Frontal cortex (tissue), 4 donors: ENCODE results near the gene ST8SIA1. TPM values are rescaled to one million over a fixed set of nuclear protein-coding genes. Genes with fewer than 3 reads are reported as not detected.

Experiments
- DNase-seq, 2 donors: peaks; one replicate each; pipeline ENCODE4 v3.0.0; 2012; ENCODE audit warnings: low spot score in 2 of 2
- FAIRE-seq: peaks from 2 replicates; lab custom pipeline; 2012; peaks lifted over from hg19 to GRCh38; lab: Jason Lieb, UNC
- total RNA-seq: library from RNA; depleted of rRNA; stranded (reverse); fragments of >200 nt; gene quantifications from one replicate; pipeline ENCODE4 v1.2.3, GENCODE V29; 2014
- donor health status: control.
- donor health status: control.
- donor health status: control.

ST8SIA1 gene
- total RNA-seq, 1 donor from 2014 or later, result 17.5 TPM

DNA sequence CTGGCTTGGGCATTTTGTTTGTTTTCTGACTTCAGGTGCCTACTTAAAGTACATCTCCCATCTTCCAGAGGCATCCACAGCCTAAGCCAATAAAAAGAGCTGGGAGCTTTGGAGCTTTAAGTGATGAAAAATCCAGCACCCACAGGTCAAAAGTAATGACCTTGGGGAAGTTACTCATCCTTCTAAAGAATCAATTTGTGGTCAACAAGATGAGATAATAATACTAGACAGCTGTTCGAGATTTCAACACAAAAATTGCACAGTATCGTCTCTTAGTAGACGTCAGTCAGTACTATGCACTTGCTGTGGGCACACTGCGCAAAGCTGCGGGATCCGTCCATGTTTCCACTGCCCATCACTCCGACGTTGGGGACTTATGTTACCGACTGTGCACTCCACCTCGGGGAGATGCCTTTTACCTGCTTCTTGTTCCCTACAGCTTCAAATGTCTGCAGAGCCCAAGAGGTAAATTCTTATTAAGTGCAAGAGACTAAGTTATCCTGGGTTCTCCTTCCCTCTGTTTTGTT is 1.3 kb downstream of the ST8SIA1 start:
- FAIRE-seq (no peak), DNase-seq (no peak)

DNA sequence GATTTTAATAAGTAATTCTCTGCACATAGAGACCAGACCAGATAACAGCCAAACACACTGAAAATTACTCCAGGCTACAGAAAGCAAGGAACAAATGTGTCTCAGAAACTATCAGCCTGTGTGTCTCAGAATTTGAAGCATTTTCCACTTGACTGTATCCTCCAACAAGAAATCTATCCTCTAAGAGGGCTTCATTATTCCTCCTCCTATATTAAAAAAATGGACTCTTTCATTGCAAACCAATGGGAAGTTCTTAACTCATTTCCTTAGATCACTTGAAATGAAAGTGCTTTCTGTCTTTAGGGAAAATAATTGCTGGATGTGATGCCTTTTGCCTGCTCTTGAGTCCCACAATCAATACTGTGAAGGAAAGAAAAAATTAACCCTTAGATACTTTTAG is 2.3 kb downstream of the ST8SIA1 start:
- DNase-seq (no peak), FAIRE-seq (no peak)

GRCh38 chr12:22329621-22330020 is 4.9 kb downstream of the ST8SIA1 start:
- no peak for FAIRE-seq
- DNase-seq, result no peak

DNA sequence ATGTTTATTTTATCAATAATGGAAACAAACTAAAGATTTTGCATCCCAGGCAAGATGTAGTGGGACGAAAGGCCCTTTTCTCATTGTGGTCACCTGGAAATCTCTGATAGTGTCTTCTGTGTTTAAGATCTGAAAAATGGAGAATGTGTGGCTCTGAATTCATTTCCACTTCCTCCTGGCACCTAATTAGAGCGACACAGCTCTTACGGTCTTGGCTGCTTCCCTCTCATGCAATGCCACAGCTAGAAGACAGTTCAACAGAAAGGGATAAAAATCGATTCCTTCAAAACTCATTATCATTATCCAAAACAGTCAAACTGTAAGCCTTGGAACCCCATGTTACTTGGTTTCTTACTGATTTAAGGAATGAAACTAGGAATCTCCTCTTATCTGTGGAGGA is 9.3 kb downstream of the ST8SIA1 start:
- DNase-seq (no peak), FAIRE-seq (no peak)

DNA sequence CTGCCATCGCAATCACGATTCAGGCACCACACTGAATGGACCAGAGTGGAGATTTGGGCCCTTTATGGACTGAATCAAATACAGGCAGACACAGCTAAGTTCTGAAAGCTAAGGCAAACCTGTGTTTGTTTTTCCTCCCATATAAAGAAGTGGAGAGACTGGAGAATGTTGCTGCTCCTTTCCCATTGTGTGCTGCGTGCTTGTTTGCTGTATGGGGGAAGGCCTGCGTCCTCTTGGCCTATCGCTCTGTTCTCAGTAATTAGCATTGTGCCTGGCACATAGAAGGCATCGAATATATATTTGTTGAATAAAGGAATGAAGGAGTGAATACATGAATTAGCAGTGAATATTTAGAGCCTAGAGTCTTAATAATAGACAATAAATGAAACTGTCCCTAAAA is 12.4 kb downstream of the ST8SIA1 start:
- no peak for FAIRE-seq

DNA sequence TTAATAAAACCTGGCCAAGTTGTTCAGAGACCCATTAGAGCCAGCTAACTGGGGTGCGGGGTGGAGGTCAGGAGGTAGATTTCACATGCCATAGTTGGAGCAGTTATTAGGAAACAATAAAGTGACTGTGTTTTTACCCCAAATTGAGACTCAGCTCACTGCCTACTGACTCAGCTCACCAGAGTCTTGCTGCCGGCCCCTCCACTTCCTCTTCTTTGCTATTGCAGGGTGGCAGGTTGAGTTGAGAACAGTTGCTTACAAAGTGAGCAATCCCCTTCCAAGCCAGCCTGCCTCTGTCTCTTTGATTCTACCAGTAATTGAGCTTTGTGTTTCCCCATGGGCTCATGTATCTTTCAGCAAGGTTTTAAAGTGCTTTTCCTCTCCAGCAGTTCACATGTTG is 12.9 kb downstream of the ST8SIA1 start:
- DNase-seq, result no peak
- FAIRE-seq, result no peak

More for the DNA sequence above, 12.4 kb downstream of the ST8SIA1 start:
- DNase-seq, result no peak

DNA sequence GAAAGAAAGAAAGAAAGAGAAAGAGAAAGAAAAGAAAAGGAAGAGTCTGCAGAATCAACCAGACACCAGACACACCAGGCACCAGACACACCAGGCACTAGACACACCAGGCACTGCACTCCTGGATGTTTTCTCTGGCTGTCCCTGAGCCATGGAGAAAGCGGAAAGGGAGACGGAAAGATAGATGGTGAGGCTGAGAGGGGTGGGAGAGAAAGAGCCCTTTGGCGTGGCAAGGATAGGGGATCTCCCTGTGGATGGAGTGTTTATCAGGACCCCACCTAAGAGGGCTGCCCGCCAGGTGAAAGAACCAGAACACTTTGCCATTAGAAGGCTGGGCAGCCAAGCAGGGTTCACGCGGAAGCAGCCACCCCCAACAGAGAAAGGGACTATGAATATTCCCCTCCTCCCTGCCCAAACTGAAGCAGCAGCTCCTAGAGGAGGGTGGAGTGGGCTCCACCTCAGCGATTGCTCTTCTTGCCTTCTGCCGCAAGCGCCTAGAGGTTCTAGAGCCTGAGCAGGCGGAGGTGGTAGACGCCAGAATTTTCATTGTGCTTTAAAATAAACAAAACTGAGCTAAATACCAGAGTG is 13.4 kb downstream of the ST8SIA1 start:
- DNase-seq (no peak), FAIRE-seq (no peak)

DNA sequence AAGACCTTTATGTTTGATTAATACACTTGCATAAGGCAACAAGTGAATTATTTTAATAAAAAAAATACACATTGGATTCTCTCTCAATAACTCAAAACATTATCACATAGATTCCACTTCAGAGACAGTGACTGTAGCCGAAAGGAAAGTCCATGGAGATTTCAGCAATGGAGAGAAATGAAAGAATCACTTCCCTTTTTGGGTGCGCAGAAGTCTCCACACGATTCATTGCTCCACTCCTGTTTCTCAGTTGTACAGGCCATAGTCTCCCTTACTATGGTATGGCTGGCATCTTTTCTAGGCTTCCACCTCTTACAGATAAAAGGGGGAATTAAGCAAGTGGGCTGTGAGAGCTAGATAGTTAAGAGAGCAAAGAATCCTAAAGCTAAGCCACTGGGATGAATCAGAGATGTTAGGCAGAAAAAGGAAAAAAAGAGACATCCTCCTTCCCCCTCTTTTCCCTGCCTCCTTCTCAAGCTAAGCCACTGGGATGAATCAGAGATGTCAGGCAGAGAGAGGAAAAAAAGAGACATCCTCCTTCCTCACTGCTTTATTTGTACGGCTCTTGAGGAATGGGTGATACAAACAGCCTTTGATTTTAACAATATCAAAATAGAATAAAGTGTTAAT is 16.3 kb downstream of the ST8SIA1 start:
- no peak for DNase-seq
- no peak for FAIRE-seq

DNA sequence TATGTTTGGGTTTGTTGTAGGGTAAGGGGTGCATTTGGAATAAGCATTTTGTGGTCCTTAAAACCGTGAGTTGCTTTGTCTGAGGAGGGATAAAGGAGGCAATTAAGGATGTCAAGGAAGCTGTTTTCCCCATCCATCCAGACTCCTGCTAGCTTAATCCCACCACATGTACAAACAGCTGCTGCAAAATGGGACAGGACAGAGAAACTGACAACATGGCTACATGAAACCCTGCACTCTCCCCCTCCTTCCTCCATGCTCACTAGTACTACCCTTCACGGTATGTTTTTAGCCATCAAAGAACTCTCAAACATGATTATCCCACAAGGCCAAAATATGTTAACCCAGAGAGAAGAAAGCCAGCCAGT is 20.6 kb downstream of the ST8SIA1 start:
- FAIRE-seq (no peak), DNase-seq (no peak)

DNA sequence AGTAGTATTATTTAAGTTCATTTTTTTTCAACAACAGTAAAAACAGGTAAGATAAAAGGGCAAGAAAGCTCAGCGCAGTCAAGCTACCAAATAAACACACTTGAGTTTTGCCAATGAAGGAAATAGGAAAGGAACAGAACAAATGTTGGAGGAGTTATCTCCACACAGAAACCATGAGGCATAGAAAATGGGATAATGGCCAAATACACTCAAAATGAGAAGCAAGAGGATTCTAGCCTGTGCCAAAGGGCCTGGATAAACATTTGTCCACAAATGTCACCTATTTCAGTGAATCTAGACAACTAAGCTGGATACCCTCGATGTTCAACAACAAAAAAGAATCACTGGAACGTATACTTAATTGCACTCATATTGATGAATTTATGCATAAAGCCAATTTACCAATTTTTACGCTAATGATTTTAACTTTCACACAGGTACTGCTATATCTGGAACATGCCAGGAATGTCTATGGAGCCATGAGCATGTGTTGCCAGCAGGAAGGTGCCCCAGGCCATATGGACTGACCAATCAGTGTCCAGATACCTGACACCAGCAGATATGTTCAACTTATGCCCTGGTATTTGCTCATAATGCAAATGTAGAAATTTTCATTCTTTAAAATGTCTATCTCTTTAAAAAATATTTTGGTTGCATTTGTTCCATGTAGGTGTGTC is 21.1 kb downstream of the ST8SIA1 start:
- FAIRE-seq (no peak), DNase-seq (no peak)

GRCh38 chr12:22312336-22312735 is 22.2 kb downstream of the ST8SIA1 start:
- peak; percentile 94 for FAIRE-seq
- DNase-seq, result peak in 1 of 2 donors; percentile 25

DNA sequence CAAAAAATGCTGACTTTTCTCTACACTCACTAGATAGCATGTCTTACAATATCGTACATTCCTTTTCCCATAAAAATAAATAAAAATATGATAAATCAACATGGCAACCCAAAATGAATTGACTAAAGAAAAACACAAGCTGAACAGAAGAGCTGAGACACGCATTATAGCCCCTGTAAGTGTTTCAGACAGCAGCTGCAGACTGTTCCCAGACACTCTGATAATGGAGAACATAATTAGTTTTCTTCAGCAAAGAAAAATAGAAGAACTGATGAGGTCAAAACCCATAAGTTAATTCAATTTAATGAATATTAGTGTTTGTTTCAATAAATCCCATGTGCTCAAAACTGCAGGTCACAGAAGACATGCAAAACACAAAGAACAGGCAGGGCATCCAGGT is 23.8 kb downstream of the ST8SIA1 start:
- FAIRE-seq, result no peak
- no peak for DNase-seq

- no peak for DNase-seq
- no peak for FAIRE-seq
Measured at GRCh38 chr12:22310275-22310674, 24.2 kb downstream of the ST8SIA1 start.

DNA sequence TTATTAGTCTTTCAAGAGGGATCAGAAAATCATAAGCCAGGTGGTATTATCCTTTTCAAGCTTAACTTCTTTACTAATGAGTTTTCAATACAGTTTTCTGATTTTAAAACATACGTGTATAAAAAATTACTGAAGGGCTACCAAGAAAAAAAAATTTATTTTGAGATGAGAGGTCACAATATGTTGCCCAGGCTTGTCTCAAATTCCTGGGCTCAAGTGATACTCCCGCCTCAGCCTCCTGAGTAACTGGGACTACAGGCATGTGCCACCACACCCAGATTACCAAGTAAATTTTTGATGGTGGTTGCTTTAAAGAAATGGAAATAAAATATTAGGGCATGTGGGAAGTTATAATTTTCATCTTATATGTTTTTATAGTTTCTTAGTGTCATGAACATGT is 26.7 kb downstream of the ST8SIA1 start:
- DNase-seq, result no peak
- no peak for FAIRE-seq

- FAIRE-seq (no peak), DNase-seq (no peak)
Measured at GRCh38 chr12:22306311-22306710, 28.2 kb downstream of the ST8SIA1 start.

- DNase-seq (no peak), FAIRE-seq (no peak)
Measured at GRCh38 chr12:22304341-22304740, 30.2 kb downstream of the ST8SIA1 start.

DNA sequence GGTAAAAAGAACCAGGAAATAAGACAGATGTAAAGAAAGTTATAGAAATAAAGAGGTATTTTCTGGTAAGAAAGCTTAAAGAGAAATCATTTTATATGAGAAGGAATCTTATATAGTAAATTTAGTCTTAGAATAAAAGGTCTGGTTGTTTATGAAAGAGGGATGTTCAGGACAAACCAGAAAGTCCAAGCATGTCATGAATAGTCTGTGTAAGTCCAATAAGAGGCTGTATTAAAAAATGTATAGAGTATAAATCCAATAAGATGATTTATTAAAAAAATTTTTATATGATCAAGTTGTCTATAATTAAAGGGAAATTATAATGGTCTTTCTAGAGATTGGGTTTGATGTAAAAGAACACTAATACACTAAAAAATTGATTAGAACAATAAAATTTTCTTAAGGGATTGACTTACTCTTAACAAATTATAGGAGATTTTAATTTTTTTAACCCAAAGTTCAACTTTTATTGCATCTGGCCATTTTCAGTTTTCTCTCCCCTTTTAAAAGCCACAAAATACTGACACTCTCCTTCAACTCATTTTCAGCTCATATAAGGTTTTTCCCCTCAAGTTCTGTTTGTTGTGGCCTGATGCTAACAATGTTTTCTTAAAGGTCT is 35.1 kb downstream of the ST8SIA1 start:
- no peak for DNase-seq
- no peak for FAIRE-seq

GRCh38 chr12:22289250-22289649 is 45.3 kb downstream of the ST8SIA1 start:
- FAIRE-seq, result no peak
- DNase-seq, result no peak

DNA sequence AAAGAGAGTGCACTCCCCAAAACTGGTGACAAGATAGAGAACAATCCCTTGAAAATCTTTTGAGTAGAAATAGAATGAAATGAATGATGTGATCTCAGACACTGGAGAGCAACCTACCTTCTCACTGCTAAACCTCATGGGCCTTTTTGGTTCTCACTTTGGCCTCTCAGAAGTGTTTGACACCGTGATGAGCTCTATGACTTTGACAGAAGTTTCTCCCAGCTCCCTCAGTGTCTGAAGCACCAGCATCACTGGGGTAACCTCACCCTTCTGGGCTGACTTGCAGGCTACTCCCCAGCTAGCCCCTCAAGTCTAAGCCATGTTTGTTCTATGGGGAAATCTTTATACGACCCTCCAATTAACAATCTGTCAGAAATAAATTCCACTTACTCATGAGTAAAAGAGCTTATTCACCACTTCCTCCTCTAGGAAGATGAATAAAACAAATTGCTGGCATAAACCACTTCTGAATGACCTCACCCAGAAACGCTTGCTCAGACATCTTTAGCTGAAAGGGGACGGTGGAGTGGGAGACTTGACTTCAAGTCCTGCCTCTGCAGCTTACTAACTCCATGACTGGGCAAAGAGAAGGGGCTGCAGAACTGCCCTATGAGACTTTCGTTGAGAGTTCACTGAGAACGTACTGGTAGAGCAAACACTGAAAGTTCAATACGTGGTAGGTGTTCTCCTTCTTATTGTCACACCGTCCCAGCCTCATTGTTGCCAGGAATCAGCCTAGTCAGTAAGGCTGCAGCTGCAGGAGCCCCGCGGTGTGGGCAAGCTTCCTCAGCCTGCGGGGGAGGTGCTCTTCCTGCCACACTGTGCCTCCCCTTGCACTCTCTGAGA is 46.5 kb downstream of the ST8SIA1 start:
- DNase-seq (no peak), FAIRE-seq (no peak)

DNA sequence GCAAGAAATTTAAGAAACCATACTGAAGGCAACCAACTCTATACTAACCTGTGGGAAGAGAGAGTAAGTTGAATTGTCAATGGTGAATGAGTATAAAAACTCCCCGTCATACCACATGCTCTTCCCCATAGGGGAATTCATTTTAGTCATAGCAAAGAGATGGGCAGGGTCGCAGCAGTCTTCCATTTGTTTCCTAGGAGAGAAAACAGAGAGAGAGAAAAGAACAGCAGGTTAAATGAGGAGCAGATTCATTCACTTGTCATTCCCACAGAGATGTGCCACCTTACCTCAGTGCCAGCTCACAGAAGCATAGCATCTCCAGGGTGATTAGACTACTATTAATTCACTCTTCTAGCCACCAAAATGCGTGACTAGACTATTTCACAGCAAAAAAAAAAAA is 47.4 kb downstream of the ST8SIA1 start:
- no peak for DNase-seq

More for the DNA sequence above, 47.4 kb downstream of the ST8SIA1 start:
- no peak for FAIRE-seq
